NOMO-1 treated with DMSO at 0.1 percent for 48 hours (cell line): ENCODE measurements around the gene TEPSIN.

ENCODE experiments used
- DNase-seq: peaks from one replicate; lab custom pipeline; 2025; ENCODE audit not compliant: unreplicated experiment; lab: John Stamatoyannopoulos, UW

Gene TEPSIN

DNA sequence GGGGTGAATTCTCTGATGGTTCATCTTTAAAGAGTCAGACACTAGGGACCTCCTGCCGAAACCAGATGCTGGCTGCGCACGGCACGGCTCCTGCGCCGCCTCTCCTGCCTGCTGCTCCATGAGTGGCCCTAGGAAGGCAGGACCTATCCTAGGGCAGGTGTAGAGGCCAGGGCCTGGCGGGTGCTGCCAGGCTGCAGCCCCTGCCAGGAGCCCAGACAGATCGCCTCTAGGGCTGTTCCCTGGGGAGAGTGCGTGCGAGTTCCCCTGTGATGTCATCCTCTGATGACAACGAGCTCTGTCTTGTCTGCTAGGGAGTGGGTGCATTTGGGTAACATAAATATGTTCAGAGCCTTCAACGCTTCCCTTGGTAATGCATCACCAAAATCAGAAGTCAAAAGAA, 32.4 kb upstream of the TEPSIN start:
- no peak for DNase-seq

GRCh38 chr17:81270279-81270678, 31.4 kb upstream of the TEPSIN start:
- no peak for DNase-seq

- DNase-seq = no peak
These were observed 28.7 kb upstream of the TEPSIN start for GRCh38 chr17:81267390-81268067.

DNA sequence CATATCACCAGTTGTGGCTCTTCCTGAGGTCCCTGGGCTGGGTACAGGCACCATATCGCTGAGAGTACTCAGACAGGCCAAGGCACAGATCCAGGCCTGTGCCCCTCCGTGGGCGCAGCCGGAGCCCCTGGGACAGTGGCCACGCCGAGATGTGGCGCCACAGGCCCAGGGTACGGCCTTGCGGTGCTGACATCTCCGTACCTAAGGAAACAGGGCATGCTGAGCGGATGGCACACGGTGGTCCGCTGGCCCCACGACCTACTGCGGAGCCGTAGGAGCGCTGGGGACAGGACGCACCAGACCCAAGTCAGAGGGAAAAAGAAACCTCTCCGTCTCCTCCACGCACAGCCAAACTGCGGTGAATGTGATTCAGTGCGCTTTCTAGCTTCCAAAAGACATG, 26.7 kb upstream of the TEPSIN start:
- no peak for DNase-seq

DNA sequence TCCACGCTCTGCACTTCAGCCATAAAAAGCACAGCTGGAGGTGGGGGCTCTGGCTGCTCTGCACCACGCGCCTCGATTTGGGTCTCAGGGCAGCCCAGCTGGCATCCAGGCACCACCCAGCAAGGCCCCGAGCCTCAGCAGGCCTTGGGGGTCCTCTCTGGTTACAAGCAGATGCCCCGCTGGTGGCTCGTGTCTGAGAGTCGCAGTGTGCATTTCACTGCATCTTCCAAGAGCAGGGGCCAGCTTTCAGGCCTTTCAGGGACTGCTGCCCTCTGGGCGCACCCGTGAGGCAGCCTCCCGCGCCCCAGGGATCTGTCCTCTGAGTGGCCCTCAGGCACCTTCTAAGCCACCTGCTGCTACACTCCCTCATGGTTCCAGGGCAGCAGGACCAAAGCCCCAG, 25.8 kb upstream of the TEPSIN start:
- no peak for DNase-seq

GRCh38 chr17:81263371-81264181, 24.7 kb upstream of the TEPSIN start:
- DNase-seq = no peak

- DNase-seq = no peak
These were observed 22.9 kb upstream of the TEPSIN start for GRCh38 chr17:81261582-81262336.

DNA sequence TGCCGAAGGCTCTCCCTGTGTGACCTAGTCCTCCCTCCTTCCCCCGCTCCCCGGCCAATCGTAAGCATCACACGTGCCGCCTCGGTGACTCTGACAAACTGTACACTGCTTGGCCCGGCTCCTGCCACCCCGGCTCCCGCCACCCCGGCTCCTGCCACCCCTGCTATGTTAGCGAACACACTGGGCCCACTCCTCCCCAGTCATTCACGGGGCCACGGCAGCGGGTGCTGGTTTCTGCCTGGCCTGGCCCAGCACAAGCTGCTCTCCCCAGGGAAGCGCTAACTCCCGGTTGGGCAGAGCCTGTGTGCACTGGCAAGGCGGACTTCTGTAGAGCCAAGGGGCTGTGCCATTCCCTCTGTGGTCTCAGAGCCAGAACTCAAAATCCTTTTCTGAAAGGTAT, 22.2 kb upstream of the TEPSIN start:
- DNase-seq = no peak

DNA sequence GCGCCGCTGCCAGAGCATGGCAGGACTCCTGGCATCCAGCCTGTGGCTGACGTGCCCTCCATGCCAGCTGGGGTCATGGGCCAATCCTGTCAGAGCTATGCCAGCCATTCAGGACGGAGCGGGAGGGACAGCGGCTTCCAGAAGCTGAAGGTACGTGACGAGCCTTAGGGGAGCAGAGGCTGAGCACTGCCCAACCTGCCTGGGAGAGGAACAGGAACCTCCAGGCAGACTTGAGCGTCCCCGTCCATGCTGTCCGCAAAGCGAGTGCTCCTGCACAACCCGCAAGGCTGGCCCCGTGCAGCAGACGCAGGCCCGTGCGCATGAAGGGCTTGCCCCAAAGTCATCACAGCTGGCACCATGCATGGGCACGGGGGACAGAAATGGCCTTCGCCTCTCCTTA, 21.8 kb upstream of the TEPSIN start:
- DNase-seq = no peak

DNA sequence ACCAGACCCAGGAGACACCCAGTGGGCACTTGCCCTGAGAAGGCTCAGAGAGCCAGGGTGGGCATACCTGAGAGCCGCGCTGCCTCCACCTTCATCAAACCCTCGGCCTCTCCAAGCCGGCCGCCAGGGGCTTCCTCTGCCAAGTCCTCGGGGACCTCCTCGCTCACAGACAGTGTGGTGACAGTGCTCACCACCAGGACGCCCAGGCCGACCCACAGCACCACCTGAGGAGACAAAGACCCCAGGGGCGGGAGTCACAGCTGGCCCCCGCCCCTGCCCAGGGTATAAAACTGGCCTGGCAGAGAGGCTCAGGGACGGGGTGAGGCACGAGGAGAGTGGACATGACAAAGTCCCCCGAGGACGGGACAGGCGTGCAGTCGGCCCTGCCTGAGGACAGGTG, 21.3 kb upstream of the TEPSIN start:
- DNase-seq = no peak

DNA sequence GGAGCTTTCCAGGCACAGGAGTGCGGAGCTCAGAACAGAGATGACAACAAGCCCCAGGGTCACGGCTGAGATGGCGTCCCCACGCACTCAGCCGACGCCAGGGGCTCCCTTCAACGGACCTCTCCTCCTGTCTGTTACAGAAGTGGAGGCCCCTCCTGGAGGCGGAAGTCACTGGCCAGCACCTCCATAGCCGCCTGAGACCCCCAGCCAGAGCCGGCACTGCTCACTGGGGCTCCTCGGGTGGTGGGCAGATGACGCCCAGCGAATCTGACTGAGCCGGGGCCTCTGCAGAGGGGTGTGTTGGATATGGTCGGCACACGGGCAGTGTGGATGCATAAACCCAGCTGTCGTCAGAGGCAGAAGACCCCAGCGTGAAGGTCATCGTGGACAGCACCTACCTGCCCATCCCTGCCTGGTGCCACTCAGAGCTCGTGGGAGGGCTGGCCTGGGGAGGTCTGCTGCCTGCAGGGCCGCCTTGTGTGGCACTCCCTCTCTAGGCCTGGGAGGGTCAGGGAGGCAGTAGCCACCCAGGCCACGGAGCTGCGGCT, 20.3 kb upstream of the TEPSIN start:
- no peak for DNase-seq

DNA sequence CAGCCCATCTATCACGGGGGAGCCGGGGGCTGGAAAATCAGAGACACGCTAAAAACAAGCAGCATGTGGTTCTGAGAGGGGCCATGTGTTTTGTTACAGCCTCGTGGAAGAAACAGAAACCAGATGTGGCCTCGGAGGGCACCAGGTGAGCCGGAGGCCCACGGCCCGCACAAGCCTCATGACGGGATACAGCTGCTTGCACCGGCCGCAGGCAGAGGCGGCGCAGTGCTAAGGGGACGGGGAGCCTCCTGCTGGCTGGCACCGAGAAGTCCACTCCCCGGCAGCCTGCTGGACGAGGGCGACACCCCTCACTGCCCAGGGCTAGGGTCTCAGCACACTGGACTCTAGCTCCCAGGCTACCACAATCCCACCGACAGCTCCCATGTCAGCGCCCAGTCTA, 19.4 kb upstream of the TEPSIN start:
- DNase-seq = no peak

GRCh38 chr17:81257533-81257932, 18.7 kb upstream of the TEPSIN start:
- DNase-seq = no peak

GRCh38 chr17:81256616-81257015, 17.8 kb upstream of the TEPSIN start:
- no peak for DNase-seq

DNA sequence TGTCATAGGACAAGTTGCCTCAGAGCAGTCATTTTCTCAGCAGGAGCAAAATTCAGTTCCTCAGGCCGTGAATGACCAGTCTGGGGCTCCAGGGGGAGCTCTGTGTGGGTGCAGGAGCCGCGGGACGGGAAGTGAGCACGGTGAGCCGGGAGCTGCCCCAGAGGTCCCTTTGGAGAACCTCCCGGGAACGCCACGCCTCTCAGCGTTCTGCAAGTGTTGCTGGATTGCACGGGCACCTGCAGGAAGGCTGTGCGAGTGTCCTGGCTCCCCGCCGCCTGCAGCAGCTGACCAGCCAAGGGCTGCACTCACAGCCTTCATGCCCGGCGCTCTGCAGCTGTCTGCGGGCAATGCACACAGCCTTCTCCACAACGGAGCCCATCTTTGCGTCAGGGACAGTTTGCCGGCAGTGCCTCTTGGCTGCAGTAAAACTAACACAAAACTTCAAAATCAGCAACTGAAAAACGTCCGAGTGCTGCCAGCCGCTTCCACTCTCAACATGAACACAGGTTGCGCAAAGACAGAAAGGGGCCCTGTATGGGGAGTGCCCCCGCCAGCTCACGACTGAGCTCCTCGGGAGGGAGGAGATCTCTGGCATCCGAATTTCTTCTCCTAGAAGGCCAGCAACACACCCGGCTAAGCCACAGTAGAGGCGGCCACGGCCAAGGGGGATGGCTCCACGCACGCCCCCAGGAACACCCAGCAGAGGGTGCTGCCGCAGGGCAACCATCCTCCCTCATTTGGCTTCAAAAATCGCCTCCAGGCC, 16.3 kb upstream of the TEPSIN start:
- DNase-seq = peak; percentile 77

DNA sequence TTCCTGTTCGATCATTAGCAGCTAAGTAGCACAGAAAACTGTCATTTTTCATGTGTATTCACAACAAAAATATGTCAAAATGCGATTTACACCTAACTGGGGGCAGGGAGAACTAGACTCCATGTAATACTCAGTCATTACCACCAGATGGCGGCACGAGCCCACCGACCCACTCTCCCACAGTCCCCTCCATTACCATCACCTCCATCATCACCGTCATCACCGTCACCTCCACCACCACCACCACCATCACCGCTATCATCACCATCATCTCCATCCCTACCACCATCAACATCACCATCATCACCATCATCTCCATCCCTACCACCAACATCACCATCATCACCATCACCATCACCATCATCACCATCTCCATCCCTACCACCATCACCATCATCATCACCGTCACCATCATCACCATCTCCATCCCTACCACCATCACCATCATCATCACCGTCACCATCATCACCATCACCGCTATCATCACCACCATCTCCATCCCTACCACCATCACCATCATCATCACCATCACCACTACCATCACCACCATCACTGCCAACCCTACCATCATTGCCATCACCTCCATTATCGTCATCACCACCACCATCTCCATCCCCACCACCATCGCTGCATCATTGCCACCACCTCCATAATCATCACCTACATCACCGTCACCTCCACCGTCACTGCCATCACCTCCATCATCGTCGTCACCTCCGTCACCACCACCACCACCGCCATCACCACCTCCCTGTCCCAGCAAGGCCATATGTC, 14.7 kb upstream of the TEPSIN start:
- peak; percentile 25 for DNase-seq

DNA sequence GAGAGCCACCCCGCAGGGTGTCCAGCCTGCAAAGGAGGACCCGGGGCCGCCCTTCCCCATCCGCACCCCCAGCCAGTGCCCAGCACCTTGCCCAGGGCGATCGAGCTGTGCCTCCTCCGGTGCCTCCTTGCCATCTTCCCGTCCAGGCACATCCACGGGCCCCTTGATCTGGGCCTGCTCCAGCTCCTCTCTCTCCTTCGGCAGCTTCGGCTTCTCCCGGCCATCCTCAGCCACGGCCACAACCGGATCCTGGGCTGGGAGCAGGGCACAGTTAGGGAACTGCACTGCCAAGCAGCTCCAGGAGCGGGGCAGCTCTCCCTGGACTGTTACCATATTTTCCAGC, 14.1 kb upstream of the TEPSIN start:
- no peak for DNase-seq

DNA sequence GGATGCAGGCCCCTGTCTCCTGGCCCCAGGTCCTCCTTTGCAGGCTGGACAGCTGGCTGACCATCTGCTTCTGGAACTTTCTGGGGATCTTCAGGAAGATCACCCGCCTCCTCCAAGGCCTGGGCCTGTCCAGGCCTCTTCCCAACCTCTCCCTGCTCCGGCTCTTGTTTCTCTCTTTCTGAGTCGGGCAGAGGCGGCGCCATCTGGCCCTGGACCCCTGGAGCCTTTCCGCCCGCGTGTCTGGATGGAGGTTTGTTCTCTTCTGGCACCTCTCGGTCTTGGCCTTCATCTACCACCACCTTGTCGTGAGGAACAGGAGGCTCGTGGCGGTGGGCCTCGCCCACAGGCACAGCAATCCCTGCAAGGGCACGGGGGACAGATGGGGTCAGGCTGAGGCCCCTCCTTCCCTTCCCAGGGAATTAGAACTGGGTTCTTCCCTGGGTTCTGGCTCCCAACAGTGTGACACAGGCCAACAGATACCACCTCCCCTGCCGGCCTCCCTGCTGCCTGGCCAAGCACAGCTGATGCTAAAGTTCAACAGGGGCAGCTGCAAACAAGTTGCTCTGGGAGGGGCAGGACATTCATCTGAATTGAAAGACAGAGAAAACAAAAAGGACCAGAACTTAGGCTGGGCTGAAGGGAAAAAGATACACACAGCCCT, 13.6 kb upstream of the TEPSIN start:
- DNase-seq = no peak

DNA sequence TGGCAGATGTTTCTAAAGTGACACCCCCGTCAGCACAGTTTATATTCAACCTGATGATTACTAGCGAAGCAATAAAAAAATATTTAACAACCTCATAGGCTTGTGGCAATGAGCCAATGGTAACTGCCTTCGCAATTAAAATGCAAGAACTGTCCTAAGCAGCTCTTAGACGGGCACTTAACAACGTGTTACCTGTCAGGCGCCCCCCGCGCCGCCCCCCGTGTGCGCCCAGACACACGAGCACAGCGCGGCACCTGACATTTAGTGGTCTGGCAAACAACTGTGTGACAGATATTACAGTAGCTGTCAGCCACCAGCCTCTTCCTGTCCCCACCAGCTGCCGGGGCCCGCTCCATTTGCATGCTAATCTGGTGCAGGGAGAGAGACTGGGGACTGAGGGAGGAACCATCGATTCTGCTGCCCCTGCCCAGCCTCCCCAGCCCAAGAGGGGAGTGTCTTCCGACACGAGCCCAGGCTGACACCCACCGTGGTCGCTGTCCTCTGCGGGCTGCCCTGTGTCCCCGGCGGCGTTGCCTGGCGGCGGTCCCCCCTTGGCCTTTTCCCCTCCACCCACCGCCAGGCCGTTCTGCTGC, 12.9 kb upstream of the TEPSIN start:
- DNase-seq = no peak
